SK-N-SH (cell line): ENCODE measurements around the gene SLC2A5. TPM values are rescaled to one million over a fixed set of nuclear protein-coding genes. Genes with fewer than 3 reads are reported as not detected.
A peak's percentile ranks its signal among the peaks of the same experiment; 100 is the strongest.

ENCODE experiments used
- CTCF ChIA-PET: fragments of 300-600, 350-600 bp; formaldehyde crosslinking; extraction: SDS; loops from one replicate; lab custom pipeline; 2021; lab: Yijun Ruan, JAX
- POLR2A ChIA-PET: fragments of 350-600 bp; sonication (Branson Sonifier 250); formaldehyde crosslinking; extraction: SDS; loops from one replicate; lab custom pipeline; 2020; ENCODE audit warnings: antibody characterized with exemption, inconsistent platforms; lab: Yijun Ruan, JAX
- DNase-seq: peaks from one replicate; pipeline ENCODE4 v3.0.0; 2012
- H2AFZ ChIP-seq: fragments of 200-600 bp; sonication (generic); 2 replicates; pipeline ENCODE4 v1.8.1; 2016; ENCODE audit warnings: antibody characterized with exemption, mild to moderate bottlenecking, low read depth
- H3F3A ChIP-seq: fragments of 200-600 bp; sonication (generic); replicated peaks from 2 replicates; pipeline ENCODE3; 2016; ENCODE audit warnings: antibody characterized with exemption, mild to moderate bottlenecking; ENCODE audit not compliant: insufficient read depth
- H3K27ac ChIP-seq, 2 experiments: fragments of 200-500 bp in 1 of 2; fragments of 200-600 bp in 1 of 2; sonication (Bioruptor generic) in 1 of 2; sonication (generic), shearing (Covaris generic) in 1 of 2; 2 replicates each; pipeline versions ENCODE4 v1.5.1 to v1.6.1; 2014 to 2016; ENCODE audit warnings: low read depth in 2 of 2, inconsistent platforms in 1 of 2, low read length in 1 of 2, mild to moderate bottlenecking in 1 of 2, mixed read lengths in 1 of 2
- H3K27me3 ChIP-seq: fragments of 200-600 bp; sonication (generic), shearing (Covaris generic); 2 replicates; pipeline ENCODE4 v1.6.1; 2016; ENCODE audit warnings: mixed run types; ENCODE audit not compliant: insufficient read depth
- H3K36me3 ChIP-seq, 2 experiments: fragments of 200-500 bp in 1 of 2; fragments of 200-600 bp in 1 of 2; sonication (Bioruptor generic) in 1 of 2; sonication (generic) in 1 of 2; replicated peaks in 1 of 2; 2 replicates each; pipeline versions ENCODE3 to v1.5.1; 2014 to 2016; ENCODE audit warnings: low read length in 1 of 2, mild to moderate bottlenecking in 1 of 2; ENCODE audit not compliant: insufficient read depth in 2 of 2, control insufficient read depth in 1 of 2
- H3K4me1 ChIP-seq, 2 experiments: fragments of 200-500 bp in 1 of 2; fragments of 200-600 bp in 1 of 2; sonication (Bioruptor generic) in 1 of 2; sonication (generic), shearing (Covaris generic) in 1 of 2; 2 replicates each; pipeline versions ENCODE4 v1.5.1 to v1.6.1; 2014 to 2016; ENCODE audit warnings: low read depth in 1 of 2, low read length in 1 of 2, mixed run types in 1 of 2; ENCODE audit not compliant: insufficient read depth in 2 of 2, control insufficient read depth in 1 of 2
- H3K4me2 ChIP-seq: fragments of 200-600 bp; sonication (generic), shearing (Covaris generic); 2 replicates; pipeline ENCODE4 v1.6.1; 2017; ENCODE audit warnings: mixed run types
- H3K4me3 ChIP-seq, 2 experiments: fragments of 200-500 bp in 1 of 2; fragments of 200-600 bp in 1 of 2; sonication (Bioruptor generic) in 1 of 2; sonication (generic), shearing (Covaris generic) in 1 of 2; 2 replicates each; pipeline versions ENCODE4 v1.5.1 to v1.8.1; 2014 to 2016; ENCODE audit warnings: low read depth in 2 of 2, inconsistent platforms in 1 of 2, low read length in 1 of 2, mild to moderate bottlenecking in 1 of 2, mixed read lengths in 1 of 2, moderate library complexity in 1 of 2
- H3K79me2 ChIP-seq: fragments of 200-600 bp; sonication (generic); 2 replicates; pipeline ENCODE4 v1.8.1; 2017; ENCODE audit warnings: mild to moderate bottlenecking; ENCODE audit not compliant: insufficient read depth
- H3K9ac ChIP-seq: fragments of 200-600 bp; sonication (generic); 2 replicates; pipeline ENCODE4 v1.6.1; 2017; ENCODE audit warnings: mixed run types
- H3K9me2 ChIP-seq: fragments of 200-600 bp; sonication (generic); 2 replicates; pipeline ENCODE4 v1.6.1; 2017; ENCODE audit warnings: mixed run types
- H3K9me3 ChIP-seq: fragments of 200-600 bp; sonication (generic); 2 replicates; pipeline ENCODE4 v1.6.1; 2017; ENCODE audit warnings: mixed run types, mild to moderate bottlenecking, moderate library complexity
- H4K20me1 ChIP-seq: fragments of 200-600 bp; sonication (generic); 2 replicates; pipeline ENCODE4 v1.6.1; 2017; ENCODE audit warnings: mild to moderate bottlenecking, mixed run types; ENCODE audit not compliant: insufficient read depth
- CHD2 ChIP-seq: fragments of 150-350 bp; IDR thresholded peaks from 2 replicates; pipeline ENCODE4 v1.6.1; 2018; ENCODE audit warnings: low read length; ENCODE audit not compliant: partially characterized antibody
- ELF1 ChIP-seq: IDR thresholded peaks from 2 replicates; pipeline ENCODE4 v1.4.0; 2012
- FOXJ3 ChIP-seq: sonication (generic); formaldehyde crosslinking; IDR thresholded peaks from 2 replicates; pipeline ENCODE4 v1.5.1; 2020; ENCODE audit warnings: mild to moderate bottlenecking, missing genetic modification reagents
- FOXM1 ChIP-seq: IDR thresholded peaks from 2 replicates; pipeline ENCODE4 v1.4.0; 2012; ENCODE audit warnings: low read depth, mild to moderate bottlenecking
- GABPA ChIP-seq: IDR thresholded peaks from 2 replicates; pipeline ENCODE4 v1.4.0; 2012; ENCODE audit warnings: low read depth, mild to moderate bottlenecking
- GATA2 ChIP-seq: sonication (generic); formaldehyde crosslinking; IDR thresholded peaks from 2 replicates; pipeline ENCODE4 v1.5.0; 2020; ENCODE audit warnings: mild to moderate bottlenecking, missing genetic modification reagents
- IRF3 ChIP-seq: fragments of 150-350 bp; IDR thresholded peaks from 2 replicates; pipeline ENCODE4 v1.6.1; 2016; ENCODE audit warnings: mild to moderate bottlenecking, low read depth, low read length
- MAX ChIP-seq: IDR thresholded peaks from 2 replicates; pipeline ENCODE4 v1.4.0; 2012; ENCODE audit warnings: low read depth
- NFIC ChIP-seq: IDR thresholded peaks from 2 replicates; pipeline ENCODE4 v1.4.0; 2012; ENCODE audit warnings: borderline replicate concordance
- NRF1 ChIP-seq: IDR thresholded peaks from 2 replicates; pipeline ENCODE4 v1.6.1; 2012; ENCODE audit warnings: low read depth, mild to moderate bottlenecking, low read length
- PBX3 ChIP-seq: IDR thresholded peaks from 2 replicates; pipeline ENCODE4; 2012
- POLR2AphosphoS5 ChIP-seq: IDR thresholded peaks from 2 replicates; pipeline ENCODE4 v1.6.1; 2012; ENCODE audit warnings: low read depth, low read length
- RCOR1 ChIP-seq: fragments of 150-350 bp; IDR thresholded peaks from 2 replicates; pipeline ENCODE4 v1.6.1; 2017; ENCODE audit warnings: antibody characterized with exemption, low read length
- SIN3A ChIP-seq: IDR thresholded peaks from 2 replicates; pipeline ENCODE4 v1.6.1; 2012; ENCODE audit warnings: low read depth, mild to moderate bottlenecking, low read length, moderate library complexity, borderline replicate concordance
- USF1 ChIP-seq: IDR thresholded peaks from 2 replicates; pipeline ENCODE4 v1.4.0; 2012; ENCODE audit warnings: low read depth, borderline replicate concordance
- USF2 ChIP-seq: fragments of 150-350 bp; IDR thresholded peaks from 2 replicates; pipeline ENCODE4 v1.6.1; 2017; ENCODE audit warnings: antibody characterized with exemption, low read length, low read depth, borderline replicate concordance
- WGBS: methylation state at CpG from one replicate; pipeline ENCODE4 v1.1.6; 2017; ENCODE audit warnings: low lambda C conversion rate; 5-methylcytosine and 5-hydroxymethylcytosine counted together
- polyA plus RNA-seq, 3 experiments: library from polyadenylated mRNA; depleted of rRNA; stranded (reverse); fragments of >200 nt; gene quantifications; 2 replicates each; pipeline ENCODE4 v1.2.3, GENCODE V29; 2012

SLC2A5 gene
- polyA plus RNA-seq, 1 of the 3 experiments (the other 2 are of a cell fraction) = 0.02 TPM

GRCh38 chr1:9038881-9039760, 30.3 kb downstream of the SLC2A5 start:
- 74% methylated on average over 13 of the region's 62 CpGs for WGBS
- H3K79me2 ChIP-seq = no peaks in the 10 kb centered on the region
- no peaks in the 10 kb centered on the region for H3K27me3 ChIP-seq
- H3K9me2 ChIP-seq = no peaks in the 10 kb centered on the region
- H3K4me3 ChIP-seq = no peak overlapping the region
- DNase-seq = peak; percentile 64
- no peaks in the 10 kb centered on the region for H3K4me1 ChIP-seq
- no peaks in the 10 kb centered on the region for H3K9me3 ChIP-seq
- POLR2A ChIA-PET = no interaction called here
- no peaks in the 10 kb centered on the region for H3K36me3 ChIP-seq
- no peak for TF ChIP-seq POLR2AphosphoS5
- TF ChIP-seq RCOR1 = no peak
- TF ChIP-seq ELF1 = no peak
- no peak for TF ChIP-seq GATA2 (CRISPR knock-in tag)
- TF ChIP-seq FOXM1 = no peak
- TF ChIP-seq IRF3 = no peak
- no peak for TF ChIP-seq FOXJ3 (CRISPR knock-in tag)
- no peak for TF ChIP-seq USF2
- TF ChIP-seq SIN3A = no peak
- TF ChIP-seq GABPA = no peak
- TF ChIP-seq USF1 = no peak
- TF ChIP-seq CHD2 = no peak
- TF ChIP-seq PBX3 = no peak
- TF ChIP-seq NFIC = no peak
- no peak for TF ChIP-seq MAX
- TF ChIP-seq NRF1 = no peak
- CTCF ChIA-PET = interaction anchor here (0.8 to 2.6 kb wide), 5 partner anchors 32 to 62 kb away, joined by 3 to 8 read pairs (median 3); no protein-coding TSS in a partner anchor
- no peak overlapping the region for H3K4me2 ChIP-seq
- H3F3A ChIP-seq = no peaks in the 10 kb centered on the region
- H2AFZ ChIP-seq = no peak overlapping the region
- H4K20me1 ChIP-seq = no peaks in the 10 kb centered on the region
- no peak overlapping the region for H3K27ac ChIP-seq
- no peak overlapping the region for H3K9ac ChIP-seq
